ENCODE data around the gene GALNT2. TPM values are rescaled to one million over a fixed set of nuclear protein-coding genes. Genes with fewer than 3 reads are reported as not detected.

GALNT2 gene
- total and polyA plus RNA-seq, 10 of the 15 experiments (the other 5 are each of a cell fraction or from before 2014, with no cell fraction given) = 0.52 to 27.7 (median 16.3) TPM

DNA sequence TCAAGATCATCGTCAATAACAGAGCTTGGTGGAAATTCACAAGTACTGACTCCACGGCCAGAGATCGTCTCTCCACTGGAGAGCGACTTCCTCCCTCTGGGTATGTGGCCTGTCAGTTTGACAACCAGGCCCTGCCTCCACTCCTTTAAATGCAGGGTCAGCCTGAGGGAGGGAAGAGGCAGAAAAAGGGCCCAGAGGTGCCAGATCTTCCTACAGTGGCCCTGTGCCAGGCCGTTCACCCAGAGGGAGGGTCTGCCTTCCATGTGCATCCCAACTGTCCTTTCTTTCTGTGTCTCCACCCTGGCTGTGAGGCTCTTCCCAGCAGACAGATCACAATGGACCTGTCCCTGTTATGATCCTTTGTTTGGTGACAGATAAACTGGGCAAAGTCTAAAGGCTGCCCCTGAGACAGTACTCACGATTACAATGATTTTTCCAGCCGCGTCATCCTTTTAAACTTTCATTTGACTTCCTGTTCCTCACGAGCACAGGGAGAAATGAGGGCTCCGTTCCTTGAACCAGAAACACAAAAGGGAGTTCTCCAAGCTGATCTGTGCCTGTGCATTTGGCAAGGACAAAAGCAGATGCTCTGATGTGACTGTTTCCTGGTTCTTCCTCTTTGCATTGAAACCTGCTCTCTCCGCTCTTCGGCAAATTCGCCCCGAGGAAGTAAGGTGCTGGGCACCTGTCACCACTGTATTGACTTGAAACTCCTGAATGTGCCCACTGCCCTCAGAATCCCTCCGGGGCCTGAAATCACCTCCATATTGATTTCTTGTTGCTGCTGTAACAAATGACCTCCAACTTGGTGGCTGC, 232.4 kb downstream of the GALNT2 start:
- WGBS (ENCODE audit: insufficient coverage, insufficient replicate concordance, low lambda C conversion rate, missing lambda C conversion rate) = 58% methylated on average over 15 of the region's 15 CpGs
- RAD21 ChIA-PET (ENCODE audit: unreplicated experiment) = no interaction called here
- no peak for ATAC-seq
- in situ Hi-C loops (cut with MboI) = no loop called here
- Histone ChIP-seq H3K27me3 (replicated peaks in 1 of 2; ENCODE audit: control insufficient read depth in 2 of 2, insufficient read depth in 2 of 2, low read length in 1 of 2) (no peaks in the 10 kb centered on the region), H3K27ac (ENCODE audit: control insufficient read depth, insufficient read depth) (no peak overlapping the region), H3K36me3 (ENCODE audit: control insufficient read depth in 2 of 2, insufficient read depth in 2 of 2, low read length in 1 of 2) (no peaks in the 10 kb centered on the region), H3K4me2 (ENCODE audit: control insufficient read depth, insufficient read depth) (no peak overlapping the region), H3K79me2 (ENCODE audit: control insufficient read depth, insufficient read depth, low read length) (no peaks in the 10 kb centered on the region), H3K9ac (ENCODE audit: control insufficient read depth, insufficient read depth, low read length) (no peak overlapping the region), H3K4me3 (no peak overlapping the region), H2AFZ (ENCODE audit: control insufficient read depth, low read depth, low read length) (no peak overlapping the region), H3K4me1 (ENCODE audit: control insufficient read depth, insufficient read depth, low read length) (no peaks in the 10 kb centered on the region), H3K9me3 (replicated peaks; ENCODE audit: control insufficient read depth, insufficient read depth, low read length) (no peaks in the 10 kb centered on the region; the same call in 2 of the 3 replicates), H4K20me1 (ENCODE audit: control insufficient read depth, insufficient read depth) (no peaks in the 10 kb centered on the region)
- intact Hi-C loops (cut with micrococcal nuclease; ENCODE audit: unreplicated experiment) = no loop called here
- POLR2A ChIA-PET = no interaction called here
- no TSS peak for BruUV-seq (replicated peaks)
- CTCF ChIA-PET = interaction anchor here (0.6 to 1.8 kb wide), 2 partner anchors 90 to 122 kb away, joined by 3 read pairs; no protein-coding TSS in a partner anchor
- DNase-seq (ENCODE audit: low read depth, low spot score) = no peak
- no peak for FAIRE-seq
- TF ChIP-seq TCF3 (IDR thresholded peaks at IDR 0.05; ENCODE audit: borderline replicate concordance, insufficient read depth, low read depth, low read length) (no peak), ESRRA (IDR thresholded peaks at IDR 0.05; ENCODE audit: low read length) (no peak), RBBP5 (conservative IDR thresholded peaks at IDR 0.05) (no peak), SUZ12 (IDR thresholded peaks at IDR 0.05; ENCODE audit: unreplicated experiment) (no peak), IKZF1 (conservative IDR thresholded peaks at IDR 0.05) (no peak), FOXK2 (IDR thresholded peaks at IDR 0.05) (no peak), ZBTB4 (CRISPR knock-in tag; IDR thresholded peaks at IDR 0.05) (no peak), GABPA (IDR thresholded peaks at IDR 0.05; ENCODE audit: low read depth) (no peak), POU2F2 (IDR thresholded peaks at IDR 0.05; ENCODE audit: borderline replicate concordance, low read depth, low read length) (no peak), PAX5 (IDR thresholded peaks at IDR 0.05; ENCODE audit: borderline replicate concordance, low read depth, low read length) (no peak), MXI1 (IDR thresholded peaks at IDR 0.05; ENCODE audit: low read depth, low read length) (no peak), ZNF384 (IDR thresholded peaks at IDR 0.05; ENCODE audit: borderline replicate concordance, low read depth, low read length) (no peak), SMARCA5 (IDR thresholded peaks at IDR 0.05) (no peak)
- TF ChIP-seq, protein P1, sequence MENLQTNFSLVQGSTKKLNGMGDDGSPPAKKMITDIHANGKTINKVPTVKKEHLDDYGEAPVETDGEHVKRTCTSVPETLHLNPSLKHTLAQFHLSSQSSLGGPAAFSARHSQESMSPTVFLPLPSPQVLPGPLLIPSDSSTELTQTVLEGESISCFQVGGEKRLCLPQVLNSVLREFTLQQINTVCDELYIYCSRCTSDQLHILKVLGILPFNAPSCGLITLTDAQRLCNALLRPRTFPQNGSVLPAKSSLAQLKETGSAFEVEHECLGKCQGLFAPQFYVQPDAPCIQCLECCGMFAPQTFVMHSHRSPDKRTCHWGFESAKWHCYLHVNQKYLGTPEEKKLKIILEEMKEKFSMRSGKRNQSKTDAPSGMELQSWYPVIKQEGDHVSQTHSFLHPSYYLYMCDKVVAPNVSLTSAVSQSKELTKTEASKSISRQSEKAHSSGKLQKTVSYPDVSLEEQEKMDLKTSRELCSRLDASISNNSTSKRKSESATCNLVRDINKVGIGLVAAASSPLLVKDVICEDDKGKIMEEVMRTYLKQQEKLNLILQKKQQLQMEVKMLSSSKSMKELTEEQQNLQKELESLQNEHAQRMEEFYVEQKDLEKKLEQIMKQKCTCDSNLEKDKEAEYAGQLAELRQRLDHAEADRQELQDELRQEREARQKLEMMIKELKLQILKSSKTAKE (IDR thresholded peaks at IDR 0.05; ENCODE audit: low read depth, poor library complexity, severe bottlenecking) = no peak
- SMC1A ChIA-PET (ENCODE audit: uncharacterized antibody, unreplicated experiment) = no interaction called here
